GM18909 (cell line): ENCODE results near the gene CLEC16A.
A peak's percentile ranks its signal among the peaks of the same experiment; 100 is the strongest.

Source experiments
- ATAC-seq: cut with Tn5 transposase; IDR thresholded peaks from one replicate; pipeline ENCODE4 v1.9.1; 2021; ENCODE audit warnings: mild to moderate bottlenecking; ENCODE audit not compliant: unreplicated experiment, poor library complexity

Gene CLEC16A

GRCh38 chr16:11007714-11008280 lies 63.4 kb downstream of the CLEC16A start:
- ATAC-seq: no peak

GRCh38 chr16:11009027-11009755 lies 64.8 kb downstream of the CLEC16A start:
- no peak for ATAC-seq

DNA sequence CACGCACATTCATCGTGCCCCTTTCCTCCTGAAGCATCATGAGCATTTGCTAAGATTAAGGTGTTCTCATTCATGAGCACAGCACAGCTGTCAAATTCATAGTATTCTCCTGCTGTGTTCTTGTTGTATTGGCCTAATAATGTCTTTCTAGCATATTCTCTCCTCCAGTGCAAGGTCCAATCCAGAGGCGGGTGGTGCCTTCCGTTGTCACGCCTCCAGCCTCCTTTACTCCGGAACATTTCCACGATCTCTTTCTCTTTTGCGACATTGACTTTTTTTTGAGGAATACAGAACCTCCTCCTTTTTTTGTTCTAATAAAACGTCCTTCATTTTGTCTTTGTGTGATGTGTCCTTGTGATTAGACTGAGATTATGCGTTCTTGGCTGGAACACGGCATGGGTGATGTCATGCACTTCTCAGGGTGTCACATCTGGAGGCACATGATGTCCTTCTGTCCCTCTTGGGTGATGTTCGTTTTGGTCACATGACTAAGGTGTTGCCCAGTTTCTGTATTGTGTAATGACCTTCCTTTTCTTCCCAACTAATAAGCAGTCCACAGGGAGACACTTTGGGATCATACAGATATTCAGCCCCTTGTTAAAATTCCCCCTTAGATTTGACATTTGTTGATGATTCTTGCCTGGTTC lies 66.3 kb downstream of the CLEC16A start:
- ATAC-seq: no peak

GRCh38 chr16:11011326-11011725 lies 67.0 kb downstream of the CLEC16A start:
- no peak for ATAC-seq

DNA sequence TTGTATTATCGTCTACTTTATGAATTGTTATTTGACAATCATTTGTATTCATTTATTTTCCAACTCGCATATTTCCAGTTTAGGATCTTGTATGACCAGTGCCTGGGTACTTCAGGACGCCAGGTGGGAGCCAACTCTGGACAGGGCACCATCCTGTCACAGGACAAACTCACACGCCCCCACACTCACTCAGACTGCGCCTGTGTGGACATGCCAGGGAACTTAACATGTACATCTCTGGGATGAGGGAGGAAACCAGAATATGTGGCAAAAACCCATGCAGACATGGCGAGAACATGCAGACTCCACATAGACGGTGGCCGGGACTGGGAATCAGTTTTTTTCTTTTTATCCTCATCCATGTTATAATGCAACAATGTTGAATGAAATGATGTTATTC lies 68.5 kb downstream of the CLEC16A start:
- no peak for ATAC-seq

DNA sequence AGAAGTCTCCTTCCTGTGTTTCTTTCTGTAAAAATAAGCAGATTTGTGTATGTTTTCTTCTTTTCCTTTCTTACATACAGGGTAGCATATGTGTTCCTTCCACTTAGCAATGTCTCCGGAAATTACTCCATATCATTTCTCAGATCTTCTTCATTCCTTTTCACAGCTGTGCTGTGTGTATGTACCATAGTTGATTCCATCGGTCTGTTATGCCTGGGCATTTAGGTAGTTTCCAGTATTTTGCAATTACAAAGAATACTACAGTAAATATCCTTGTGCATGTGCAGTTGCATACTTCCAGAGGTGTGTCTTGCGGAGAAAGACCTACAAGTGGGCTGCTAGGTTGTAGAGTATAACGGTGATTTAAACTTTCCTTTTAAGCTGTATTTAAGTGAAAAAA lies 69.8 kb downstream of the CLEC16A start:
- ATAC-seq: no peak

GRCh38 chr16:11015076-11015475 lies 70.7 kb downstream of the CLEC16A start:
- ATAC-seq: no peak

GRCh38 chr16:11015607-11016006 lies 71.2 kb downstream of the CLEC16A start:
- ATAC-seq: no peak

DNA sequence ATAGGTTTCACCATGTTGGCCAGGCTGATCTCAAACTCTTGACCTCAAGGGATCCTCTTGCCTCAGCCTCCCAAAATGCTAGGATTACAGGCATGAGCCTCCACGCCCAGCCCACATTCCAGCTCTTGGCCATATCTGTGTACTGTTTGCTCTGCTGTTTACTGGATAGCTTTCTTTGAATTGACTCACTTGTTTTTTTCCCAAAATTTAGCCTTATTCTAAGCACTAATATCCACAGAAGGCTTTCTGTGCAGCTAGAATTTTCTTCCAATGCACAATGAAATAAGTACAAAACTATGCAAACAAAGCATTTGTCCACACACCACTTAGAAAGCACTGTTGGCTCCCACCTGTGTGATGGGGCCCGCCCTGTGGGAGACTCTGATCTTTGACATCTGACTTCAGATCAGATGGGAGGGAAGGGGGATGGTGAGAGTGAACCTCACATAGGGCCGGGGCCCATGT lies 72.2 kb downstream of the CLEC16A start:
- ATAC-seq: no peak

- no peak for ATAC-seq
These were observed 72.6 kb downstream of the CLEC16A start for GRCh38 chr16:11016993-11017392.

GRCh38 chr16:11017499-11017898 lies 73.1 kb downstream of the CLEC16A start:
- no peak for ATAC-seq

- ATAC-seq: no peak
These were observed 76.0 kb downstream of the CLEC16A start for GRCh38 chr16:11020388-11020787.

GRCh38 chr16:11020792-11021551 lies 76.6 kb downstream of the CLEC16A start:
- no peak for ATAC-seq

- no peak for ATAC-seq
These were observed 77.6 kb downstream of the CLEC16A start for GRCh38 chr16:11022002-11022401.

DNA sequence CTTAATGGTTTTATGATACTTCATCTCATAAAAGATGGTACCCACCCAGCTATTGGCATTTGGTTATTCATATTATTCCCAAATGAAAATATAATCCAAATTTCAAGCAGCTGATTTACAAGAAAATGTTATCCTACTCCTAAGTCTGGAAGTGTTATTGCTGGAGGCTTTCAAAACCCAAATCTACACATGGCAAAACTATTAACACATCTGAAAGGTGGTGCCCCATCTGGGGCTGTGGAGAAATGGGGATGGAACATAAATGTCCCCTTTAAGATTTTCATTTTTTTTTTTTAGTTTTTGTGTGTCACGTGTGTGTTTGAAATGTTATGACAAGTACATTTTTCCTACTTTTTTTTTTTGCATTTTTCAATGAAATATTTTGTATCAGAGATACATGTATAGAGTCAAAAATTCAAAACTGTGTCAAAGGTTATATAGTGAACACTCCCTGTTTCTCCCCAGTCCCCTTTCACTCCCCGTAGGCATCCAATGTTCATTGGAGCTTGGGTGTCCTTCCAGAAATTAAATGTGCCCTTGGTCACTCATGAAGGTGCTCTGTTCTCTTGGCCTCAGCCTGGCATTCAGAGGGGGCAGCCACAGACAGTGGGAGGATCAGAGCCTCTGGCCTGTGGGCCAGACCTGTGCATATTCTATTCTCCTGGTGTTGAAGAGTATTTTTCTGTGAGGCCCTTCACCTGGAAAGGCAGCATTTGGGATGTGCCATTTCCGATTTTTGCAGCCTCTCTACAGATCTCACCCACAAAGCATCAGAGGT lies 79.1 kb downstream of the CLEC16A start:
- no peak for ATAC-seq

GRCh38 chr16:11024333-11025053 lies 80.1 kb downstream of the CLEC16A start:
- ATAC-seq: peak; percentile 30

DNA sequence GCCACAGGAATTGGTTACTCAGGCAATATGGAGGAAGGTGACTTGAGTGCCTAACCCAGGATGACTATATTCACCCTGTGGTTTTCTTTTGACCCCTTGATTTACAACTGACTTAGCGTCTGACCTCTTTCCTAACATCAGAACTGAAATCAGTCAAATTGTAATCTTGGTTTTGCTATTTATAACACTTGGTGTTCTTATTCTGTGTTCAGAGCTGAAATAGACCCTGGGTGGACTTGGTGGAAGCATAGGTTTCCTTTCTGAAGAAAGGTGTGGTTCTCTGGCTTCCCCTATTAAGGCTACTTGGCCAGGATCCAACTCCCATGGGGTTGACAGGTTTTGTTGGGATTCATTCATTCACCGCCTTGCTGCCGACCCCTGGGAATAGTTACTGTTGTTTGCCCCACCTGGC lies 80.8 kb downstream of the CLEC16A start:
- ATAC-seq: peak; percentile 63

DNA sequence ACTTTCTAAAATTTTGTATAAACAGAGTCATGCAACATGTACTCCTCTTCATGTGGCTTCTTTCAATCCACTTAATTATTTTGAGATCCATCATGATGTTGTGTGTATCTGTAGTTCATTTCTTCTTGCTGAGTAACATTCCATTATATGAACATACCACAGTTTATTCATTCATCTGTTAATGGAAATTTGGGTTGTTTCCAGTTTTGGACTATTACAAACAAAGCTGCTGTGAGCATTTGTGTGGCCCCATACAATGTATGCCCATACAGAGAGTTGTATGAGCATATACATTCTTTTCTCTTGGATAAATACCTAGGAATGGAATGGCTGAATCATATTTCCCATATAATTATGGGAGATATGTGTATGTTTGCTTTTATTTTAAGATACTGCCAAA lies 85.6 kb downstream of the CLEC16A start:
- no peak for ATAC-seq

- no peak for ATAC-seq
These were observed 86.7 kb downstream of the CLEC16A start for GRCh38 chr16:11030990-11031510.
